SK-N-DZ (cell line): ENCODE measurements around the gene STARD13.
A peak's percentile ranks its signal among the peaks of the same experiment; 100 is the strongest.

Source experiments
- DNase-seq: peaks from one replicate; pipeline ENCODE4 v3.0.0-alpha.2; 2015; ENCODE audit warnings: low spot score

The STARD13 gene

DNA sequence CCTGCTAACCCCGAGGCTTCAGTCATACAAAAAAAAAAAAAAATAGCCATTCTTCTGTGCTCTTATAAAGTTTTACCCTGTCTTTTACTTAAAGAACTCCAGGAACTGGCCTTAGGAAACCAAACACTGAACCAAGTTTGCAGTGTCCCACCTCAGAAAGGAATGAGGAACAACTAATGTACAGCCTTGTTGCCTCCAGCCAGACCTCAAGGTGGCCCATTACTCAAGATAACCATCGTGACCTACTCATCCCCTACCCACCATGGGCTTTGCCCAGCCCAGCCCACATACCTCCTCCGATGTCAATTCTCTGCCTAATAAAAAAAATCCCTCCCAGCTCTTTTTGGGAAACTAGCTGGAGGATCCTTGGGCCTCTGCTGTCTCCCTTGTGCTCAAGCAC lies 133.2 kb downstream of the STARD13 start:
- DNase-seq: no peak

DNA sequence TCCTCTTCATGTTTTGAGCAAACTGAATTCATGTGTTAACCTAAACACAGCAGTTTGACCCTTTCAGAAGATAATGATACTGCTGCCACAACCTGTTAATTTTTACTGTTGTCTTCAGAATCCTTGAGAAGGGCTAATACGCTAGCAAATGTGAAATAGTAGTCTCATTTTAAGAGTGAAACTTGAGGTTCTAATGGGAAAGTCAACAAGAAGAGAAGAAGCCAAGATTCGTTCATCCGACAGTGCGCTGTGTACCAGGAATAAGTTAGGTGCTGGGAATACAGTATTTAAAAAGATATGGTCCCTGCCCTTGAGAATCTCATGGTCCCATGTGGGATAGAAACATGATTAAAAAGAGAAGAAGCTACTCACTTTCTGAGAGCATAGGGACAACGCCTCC lies 134.9 kb downstream of the STARD13 start:
- DNase-seq: no peak

DNA sequence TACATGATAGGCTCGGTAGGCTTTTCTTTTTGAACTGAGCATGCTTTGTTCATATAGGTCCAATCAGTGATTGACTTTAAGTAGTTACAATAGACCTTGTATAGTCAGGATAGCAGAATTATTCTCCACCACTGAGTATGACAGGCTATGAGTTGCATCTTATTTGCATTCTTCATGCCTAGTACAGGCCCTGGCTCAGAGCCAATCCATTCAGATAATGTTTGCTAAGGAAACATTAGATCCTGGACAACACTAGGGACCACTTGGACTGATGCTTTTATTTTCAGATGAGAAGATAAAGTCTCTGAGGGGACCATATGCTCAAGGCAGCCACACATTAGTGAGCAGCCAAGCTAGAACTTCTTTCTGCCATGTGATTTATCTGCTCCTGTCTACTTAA lies 135.4 kb downstream of the STARD13 start:
- peak; percentile 32 for DNase-seq

DNA sequence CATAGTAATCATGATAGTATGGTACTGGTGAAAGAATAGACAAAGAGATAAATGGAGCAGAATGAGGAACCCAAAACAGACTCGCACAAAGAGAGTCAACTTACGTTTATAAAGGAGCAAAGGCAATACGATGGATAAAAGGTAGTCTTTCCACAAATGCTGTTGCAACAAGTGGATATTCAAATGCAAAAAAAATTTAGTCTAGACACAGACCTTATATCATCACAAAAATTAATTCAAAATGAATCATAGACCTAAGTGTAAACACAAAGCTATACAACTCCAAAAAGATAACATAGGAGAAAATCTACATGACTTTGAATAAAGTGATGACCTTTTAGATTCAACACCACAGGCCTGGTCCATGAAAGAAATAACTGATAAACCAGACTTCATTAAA lies 137.7 kb downstream of the STARD13 start:
- DNase-seq: no peak

DNA sequence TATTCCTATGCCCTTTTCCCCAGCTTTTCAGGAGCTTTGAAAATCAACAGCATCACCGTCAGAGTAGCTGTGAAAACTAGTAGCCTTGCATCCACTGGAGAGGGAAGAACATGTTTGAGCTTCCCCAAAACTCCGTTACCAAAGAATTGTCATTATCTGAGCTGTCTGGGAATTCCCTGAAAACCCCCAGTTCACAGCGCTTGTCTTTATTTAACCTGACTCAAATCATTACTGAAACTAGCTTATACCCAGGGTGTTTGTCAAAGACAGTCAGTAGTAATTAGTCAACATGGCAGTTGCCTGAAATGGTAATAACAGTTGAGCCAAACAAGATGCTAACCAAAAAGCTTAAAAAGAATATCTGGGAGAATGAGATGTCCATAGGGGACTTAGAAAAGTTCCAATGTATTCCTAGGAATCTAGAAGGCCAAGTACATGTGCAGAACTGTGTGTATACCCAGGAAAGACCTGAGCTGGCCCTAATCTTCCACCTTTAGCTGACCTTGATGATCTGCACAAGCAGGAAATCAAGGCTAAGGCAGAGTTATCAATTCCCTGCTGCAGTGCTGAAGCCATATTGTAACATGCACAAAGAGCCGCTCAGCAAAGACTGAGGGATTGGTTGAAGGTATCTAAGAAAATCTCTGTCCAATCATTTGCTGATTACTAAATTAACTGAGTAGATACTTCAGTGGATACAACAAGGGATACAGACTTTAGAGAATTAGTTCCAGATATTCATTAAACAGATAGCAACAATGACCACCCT lies 138.5 kb downstream of the STARD13 start:
- DNase-seq: no peak

DNA sequence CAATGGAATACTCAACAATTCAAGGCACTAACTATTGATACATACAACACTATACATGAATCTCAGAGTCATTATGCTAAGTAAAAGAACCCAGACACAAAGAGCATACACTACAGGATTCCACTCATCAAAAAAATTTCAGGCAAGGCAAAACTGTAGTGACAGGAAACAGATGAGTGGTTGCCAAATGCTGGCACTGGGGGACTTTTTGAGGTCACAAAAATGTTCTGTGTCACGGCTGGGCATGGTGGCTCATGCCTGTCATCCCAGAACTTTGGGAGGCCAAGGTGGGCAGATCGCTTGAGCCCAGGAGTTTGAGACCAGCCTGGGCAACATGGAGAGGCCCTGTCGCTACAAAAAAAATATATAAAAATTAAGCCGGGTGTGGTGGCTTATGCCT lies 139.9 kb downstream of the STARD13 start:
- no peak for DNase-seq

DNA sequence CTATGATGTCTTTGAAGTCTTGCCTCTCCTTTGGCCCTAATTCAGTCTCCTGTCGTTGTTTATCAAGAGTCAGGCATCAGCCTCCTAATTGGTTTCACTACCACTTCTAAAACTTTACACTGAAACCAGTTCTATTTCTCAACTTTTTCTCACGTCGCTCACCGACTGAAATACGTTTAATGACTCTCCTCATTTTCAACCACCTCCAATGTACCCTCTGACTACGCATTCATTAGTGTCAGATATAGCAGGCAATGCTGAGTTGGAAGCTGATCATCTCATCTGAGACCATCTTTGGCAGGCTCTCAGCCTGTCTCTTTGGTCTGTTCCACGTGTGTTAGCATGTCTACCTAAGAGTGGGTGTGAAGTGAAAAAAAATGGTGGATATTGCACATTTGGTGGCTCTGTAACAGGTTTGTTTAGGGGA lies 141.2 kb downstream of the STARD13 start:
- DNase-seq: no peak

DNA sequence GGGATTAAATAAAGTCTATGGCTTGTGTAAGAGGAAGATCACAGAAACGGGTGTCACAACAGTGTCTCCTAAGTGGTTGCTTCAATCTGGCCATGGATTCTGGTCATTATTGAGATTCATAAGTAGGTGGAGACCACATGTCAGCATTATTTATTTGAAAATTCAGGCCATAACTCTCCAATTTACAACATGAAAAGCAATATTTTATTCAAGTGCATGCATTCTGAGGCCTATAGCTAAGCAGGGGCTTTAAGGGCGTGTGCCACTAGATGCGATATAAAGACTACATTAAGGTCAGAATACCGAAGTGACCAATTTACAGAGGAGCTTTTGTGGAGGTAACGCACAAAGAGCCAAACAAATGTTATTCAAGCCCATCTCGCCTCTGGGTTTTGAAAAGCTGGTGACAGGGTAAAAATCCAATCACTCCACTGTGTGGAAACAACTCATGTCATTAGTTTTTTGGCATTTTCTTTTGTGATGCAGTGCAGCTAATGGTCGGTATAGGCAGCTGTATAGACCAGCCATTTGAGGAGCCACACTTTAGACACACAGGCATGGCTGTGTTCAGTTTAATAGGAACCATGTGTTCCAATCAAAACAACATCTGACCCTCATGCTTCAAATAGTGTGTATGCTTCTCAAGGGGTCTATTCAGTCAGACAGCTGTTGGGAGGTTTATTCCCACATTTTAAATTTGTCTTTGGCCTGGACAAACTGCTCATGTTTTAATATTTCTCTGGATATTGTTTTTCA lies 145.6 kb downstream of the STARD13 start:
- DNase-seq: no peak

DNA sequence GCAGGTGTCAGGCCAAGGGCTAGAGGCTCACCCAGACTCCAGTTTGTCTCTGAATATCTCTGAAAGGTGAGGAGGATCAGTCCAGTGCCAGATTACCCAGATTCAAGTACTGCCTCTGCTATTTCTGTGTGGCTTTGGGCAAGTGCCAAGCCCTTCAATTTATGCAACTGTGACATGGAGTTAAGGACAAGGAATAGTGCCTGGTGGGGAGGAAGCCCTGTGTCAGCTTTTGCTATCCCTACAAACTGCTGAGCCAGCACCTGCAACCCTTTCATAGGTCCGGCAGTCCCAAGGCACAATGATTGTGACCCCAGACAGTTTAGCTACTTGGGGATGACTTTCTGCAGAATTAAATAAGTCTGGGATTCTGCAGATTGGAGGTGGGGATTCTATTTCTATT lies 146.4 kb downstream of the STARD13 start:
- DNase-seq: no peak

DNA sequence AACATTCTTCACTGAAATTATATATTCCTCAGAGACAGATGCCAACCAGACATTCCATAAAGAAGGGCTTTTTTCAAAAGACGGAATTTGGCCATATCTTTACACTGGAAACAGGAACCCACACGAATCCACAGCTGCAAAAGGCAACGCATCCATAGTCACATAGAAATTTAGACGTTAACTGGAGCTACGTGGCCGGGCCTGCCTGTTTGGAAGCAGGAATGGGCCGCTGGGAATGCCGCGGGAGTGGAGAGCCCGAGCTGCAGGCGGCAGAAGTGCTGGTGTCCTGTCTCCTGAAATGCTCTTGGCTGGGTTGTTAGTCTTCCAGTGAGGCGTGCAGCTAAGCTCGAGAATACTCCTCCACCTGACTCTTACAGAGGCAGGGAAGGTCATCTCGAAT lies 147.1 kb downstream of the STARD13 start:
- no peak for DNase-seq

DNA sequence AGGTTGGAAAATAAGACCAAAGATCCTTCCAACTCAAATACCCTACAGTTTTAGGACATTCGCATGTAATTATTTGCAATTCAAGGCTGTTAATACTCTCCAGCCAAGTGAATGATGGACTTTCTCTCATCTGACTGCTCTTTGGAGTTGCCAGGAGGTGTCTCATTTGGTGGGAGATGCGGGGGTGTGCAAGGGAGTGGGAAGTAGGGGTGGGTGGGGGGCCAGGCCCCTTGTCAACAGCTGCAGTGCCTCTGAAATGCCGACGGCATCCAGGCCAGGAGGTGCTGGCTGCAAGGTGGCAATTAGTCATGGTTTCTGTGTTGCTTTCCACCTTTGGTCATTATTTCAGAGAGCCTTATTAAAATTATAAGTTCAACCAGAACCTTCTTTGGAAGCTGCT lies 147.8 kb downstream of the STARD13 start:
- DNase-seq: no peak

DNA sequence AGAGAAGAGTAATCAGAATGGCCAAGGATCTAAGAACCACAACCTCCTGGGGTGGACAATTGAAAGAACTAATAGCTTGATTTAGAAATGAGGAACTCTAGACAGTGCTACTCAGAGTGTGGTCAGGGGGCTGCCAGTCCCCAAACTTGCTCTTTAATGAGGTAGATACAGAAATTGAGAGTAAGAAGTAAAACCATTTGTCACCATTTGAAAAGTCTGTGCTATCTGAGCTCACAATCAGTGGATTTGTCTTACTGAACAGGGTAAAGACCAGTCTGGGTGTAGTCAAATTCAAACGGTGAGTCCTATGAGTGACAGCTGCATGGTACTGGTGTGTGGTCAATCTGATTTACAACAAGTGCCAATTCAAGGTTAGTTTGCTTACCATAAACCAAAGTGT lies 150.5 kb downstream of the STARD13 start:
- no peak for DNase-seq

DNA sequence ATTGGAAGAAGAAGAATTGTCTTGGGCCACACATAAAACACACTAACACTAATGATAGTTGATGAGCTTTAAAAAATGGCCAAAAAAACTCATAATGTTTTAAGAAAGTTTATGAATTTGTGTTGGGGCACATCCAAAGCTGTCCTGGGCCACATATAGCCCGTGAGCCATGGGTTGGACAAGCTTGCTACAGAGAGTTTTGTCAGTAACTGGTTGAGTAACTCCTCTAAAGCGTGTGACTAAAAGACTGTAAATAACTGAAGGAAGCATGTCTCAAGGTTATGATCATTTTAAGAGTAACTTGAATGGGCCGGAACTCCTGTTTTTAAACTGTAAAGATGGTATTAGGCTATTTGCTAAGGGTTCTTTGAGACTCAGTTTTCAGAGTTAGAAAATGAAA lies 151.3 kb downstream of the STARD13 start:
- DNase-seq: no peak

DNA sequence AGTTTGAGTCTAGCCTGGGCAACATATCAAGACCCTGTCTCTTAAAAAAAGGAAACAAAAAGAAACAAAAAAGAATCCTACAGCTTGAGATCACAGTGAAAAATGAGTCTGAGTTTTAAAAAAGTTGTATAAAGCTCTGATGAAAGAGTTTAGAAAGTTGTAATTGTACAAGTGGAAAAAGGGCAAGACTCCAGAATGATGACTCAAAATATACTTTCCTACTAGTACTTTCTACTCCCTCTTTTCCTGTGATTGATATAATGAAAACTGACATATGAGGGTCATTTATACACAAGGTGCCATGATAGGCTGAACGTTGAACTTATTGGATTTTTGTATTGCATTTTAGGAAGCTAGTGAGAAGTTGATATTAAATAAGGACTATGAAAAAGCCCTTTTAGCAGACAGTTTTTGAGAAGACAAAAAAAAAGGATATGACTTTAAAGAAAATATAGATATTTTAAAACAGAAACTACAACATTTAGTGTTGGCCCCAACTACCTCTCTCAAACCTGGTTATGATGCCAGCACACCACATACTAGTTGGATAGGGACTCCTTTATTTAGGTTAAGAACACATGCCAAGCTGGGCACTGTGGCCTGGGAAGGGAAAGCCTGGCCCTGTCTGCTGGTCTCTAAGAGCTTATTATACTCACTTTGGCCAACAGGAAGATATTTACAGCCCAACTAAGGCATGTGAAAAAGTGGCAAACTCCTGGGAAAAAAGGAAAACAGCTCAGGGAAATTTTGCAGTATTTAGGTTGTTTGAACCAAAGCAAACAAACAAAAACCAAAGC lies 152.7 kb downstream of the STARD13 start:
- no peak for DNase-seq

DNA sequence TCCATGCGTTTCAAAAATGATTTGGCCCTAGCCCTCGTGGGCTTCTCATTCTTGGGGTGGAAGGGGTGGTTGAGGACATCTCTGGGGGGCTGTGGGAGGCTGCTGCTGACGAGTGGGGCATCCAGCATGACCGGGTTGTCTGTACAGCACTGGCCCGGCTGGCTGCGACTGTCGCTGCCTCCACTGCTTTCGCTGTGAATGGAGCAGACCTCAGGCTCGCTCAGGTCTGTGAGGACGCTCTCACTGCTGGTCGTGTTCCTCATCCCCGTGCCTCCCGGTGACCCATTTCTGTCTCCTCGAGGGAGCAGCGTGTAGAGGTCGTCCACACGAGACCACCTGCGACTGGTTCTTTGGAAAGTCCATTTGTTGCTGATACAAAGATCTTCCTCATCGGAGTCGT lies 155.7 kb downstream of the STARD13 start:
- no peak for DNase-seq

DNA sequence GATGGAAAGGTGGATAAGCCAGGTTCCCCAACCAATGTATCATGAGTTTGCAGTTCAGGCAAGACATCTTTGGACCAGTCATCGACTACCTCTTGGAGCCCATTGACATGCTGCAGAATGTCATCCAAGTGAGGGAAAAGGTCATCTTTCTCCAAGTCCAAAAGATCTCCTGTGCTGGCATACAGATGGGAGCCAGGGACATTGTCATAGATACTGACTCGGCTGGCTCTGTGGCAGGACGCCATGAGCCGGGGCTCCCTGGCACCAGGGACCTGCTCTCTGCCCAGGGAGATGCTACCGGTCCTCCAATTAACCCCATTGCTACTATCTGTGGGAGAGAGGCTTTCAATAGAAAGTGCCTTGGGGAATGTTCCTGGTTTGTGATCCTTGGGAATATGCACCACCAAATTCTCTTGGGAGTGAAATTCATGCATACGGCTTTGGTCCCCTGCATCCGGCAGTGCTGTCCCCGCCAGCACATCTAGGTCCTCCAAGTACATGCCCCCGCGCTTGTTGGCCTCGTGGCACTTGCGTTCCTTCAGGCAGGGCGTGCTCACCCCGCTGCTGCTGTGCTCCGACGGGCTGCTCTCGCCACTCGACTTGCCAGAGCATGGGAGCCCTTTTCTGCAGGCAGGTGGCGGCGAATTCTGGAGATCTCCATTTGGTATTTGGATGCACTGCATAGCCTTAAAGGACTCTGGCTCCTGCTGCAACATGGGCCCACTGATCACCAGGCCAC lies 156.3 kb downstream of the STARD13 start:
- no peak for DNase-seq

DNA sequence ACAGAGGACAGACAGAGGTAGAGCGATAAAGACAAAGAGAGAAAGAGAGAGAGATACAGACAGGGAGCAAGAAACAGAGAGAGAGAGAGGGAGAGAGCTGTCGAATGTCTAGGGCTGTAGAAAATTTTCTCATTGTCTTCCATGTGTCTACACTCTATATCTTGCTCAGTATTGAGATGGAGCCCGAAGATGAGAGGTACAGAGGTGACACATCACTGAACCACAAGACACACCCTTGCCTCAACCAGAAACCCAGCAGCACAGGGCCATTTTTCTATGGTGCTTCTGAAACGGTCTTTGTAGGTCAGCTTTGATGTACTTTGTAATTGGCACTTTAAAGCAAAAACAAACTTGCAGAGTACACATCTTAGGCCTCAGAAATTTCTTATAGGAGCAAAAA lies 157.4 kb downstream of the STARD13 start:
- DNase-seq: no peak

DNA sequence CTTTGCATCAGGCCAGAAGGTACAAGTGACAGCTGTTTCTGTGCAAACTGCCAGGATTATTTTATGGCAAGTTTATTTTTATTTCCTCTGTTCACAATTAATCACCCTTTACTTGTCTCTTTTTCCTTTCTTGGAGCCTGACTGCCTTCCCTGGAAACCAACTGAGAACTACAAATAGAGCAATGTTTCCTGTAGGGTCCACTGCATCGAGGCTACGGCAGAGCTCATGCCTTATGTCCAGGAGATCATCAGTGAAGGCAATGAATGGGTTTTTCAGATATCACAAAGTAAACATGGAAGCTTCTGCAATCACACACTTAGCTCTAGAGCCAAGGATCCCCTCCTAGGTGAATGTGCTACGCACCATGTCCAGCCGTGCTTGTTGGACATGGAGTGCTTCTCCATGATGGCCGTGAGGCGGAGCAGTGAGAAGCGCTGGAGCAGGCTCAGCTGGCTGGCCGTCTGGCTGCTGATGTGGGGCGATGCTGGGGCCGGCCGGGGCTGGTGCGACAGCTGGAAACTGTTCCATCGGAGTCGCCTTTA lies 158.5 kb downstream of the STARD13 start:
- no peak for DNase-seq

DNA sequence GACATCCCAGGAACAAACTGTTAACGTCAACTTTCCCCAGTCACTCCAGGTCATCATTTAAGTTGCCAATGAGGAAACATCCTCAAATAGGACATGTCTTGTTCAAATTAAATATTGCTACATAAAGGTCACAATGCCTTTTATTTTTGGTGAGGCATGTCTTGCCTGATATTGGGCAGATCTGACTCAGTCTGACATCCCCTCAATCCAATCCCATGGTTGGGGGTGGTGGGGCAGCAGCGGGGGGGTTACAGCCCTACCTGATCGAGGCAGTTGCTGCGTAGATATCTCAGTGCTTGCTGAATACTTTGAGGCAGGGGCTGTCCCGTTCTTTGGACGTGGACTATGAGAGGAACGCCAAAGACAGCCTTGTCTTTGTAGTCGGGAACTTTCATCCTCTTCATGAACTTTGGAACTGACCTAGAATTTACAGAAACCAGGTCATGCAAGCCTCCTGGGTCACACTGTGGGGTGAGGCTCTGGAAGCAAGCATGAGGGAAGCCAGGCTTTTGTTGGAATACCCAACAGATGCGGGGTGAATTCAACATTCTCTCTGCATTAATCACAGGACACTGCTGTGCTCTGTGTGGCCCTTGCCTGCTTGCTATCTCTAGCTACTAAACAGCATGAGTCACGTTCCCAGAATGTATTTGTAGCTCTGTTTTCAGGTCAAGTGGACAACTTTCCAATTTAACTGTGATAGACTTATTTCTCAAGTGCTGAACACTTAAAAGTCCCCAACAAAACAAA lies 159.6 kb downstream of the STARD13 start:
- DNase-seq: no peak

DNA sequence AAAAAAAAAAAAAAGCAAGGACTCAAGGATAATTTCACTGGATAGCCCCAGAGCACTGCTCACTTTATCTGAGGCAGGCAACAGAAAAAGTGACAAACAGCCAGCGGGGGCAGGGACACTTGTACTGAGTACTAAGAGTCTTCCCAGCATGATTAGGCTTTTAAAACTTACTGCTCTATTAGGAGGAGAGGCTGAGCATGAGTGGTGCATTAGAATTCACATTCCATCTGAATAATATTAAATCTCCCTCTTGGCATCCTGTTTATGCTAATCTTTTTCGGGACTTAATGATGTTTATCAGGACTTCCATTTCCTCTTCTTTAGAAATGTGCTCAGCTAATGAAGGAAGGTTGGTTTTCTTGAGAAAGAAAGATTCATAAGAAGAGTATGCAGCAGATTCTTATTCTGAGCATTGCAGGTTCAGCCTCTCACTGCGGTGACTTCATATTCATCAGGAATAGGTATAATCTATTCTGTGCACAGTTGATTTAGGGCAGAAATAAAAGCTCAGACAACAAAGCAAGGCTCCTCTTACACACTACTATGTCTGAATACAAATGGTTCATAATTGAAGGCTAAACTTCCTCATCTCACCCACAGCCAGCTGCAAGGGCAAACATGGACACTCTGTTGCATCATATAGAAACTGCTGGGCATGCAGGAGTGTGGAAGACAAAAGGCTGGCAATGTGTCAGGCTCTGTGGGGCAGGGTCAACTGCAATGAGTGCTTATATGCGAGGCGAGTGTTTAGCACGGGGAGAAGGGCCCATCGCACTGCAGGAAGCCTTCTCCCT lies 162.3 kb downstream of the STARD13 start:
- DNase-seq: no peak
